Measurements from ENCODE around the gene PAX4.

GRCh38 chr7:127608446-127608845, 9.5 kb downstream of the PAX4 start:
- TF ChIP-seq CTCF (conservative IDR thresholded peaks at IDR 0.05; ENCODE audit: low read depth, low read length) (no peak), RAD21 (IDR thresholded peaks at IDR 0.05; ENCODE audit: low read length) (no peak), POLR2A (IDR thresholded peaks at IDR 0.05; ENCODE audit: low read depth, low read length) (no peak)
- TF ChIP-seq, protein P1, sequence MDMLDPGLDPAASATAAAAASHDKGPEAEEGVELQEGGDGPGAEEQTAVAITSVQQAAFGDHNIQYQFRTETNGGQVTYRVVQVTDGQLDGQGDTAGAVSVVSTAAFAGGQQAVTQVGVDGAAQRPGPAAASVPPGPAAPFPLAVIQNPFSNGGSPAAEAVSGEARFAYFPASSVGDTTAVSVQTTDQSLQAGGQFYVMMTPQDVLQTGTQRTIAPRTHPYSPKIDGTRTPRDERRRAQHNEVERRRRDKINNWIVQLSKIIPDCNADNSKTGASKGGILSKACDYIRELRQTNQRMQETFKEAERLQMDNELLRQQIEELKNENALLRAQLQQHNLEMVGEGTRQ (IDR thresholded peaks at IDR 0.05; ENCODE audit: low read depth, low read length), result no peak

Data from IMR-90 (cell line).